Measurements from ENCODE around the gene MRPL14.
"Not testable (repeated sequence)": the region's sequence is repeated elsewhere in the genome, so short reads cannot be mapped to it uniquely, and the experiment has no call there.

MRPL14 gene

DNA sequence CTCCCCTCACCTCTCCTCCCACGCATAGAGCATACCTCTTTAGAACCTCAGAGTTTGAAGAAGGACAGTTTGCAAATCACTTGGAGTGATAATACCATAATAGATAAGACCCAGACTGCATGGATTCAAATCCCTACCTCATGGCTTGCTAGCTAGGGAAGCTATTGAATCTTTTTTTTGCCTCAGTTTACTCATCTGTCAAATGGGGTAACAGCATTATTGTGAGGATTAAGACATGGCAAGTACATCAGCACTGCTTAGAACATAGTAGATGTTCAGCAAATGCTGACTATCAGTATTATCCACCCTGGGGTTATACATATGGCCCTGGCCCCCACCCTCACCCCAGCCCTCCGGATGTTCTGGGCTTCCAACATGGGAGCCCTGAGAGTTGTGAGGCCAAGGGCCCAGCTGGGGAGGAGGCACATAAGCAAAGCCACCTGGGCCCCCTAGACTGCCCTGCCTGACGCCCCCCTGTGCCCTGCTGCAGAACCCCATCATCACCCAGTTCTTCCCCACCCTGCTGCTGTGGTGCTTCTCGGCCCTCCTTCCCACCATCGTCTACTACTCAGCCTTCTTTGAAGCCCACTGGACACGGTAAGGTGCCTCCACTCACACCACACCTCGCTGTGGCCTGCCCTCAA, 22.2 kb upstream of the MRPL14 start:
- DNase-seq = no peak

DNA sequence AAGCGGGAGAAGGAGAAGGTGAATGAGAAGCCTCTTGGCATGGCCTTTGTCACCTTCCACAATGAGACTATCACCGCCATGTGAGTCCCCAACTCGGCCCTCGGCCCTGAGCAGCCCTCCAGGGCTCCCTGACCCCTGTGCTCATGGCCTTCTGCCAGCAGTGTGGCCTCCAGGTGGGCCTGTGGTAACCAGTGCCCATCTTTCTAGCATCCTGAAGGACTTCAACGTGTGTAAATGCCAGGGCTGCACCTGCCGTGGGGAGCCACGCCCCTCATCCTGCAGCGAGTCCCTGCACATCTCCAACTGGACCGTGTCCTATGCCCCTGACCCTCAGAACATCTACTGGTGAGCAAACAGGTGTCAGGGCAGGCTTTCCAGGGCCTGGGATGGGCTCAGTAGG, 21.1 kb upstream of the MRPL14 start:
- no peak for DNase-seq

DNA sequence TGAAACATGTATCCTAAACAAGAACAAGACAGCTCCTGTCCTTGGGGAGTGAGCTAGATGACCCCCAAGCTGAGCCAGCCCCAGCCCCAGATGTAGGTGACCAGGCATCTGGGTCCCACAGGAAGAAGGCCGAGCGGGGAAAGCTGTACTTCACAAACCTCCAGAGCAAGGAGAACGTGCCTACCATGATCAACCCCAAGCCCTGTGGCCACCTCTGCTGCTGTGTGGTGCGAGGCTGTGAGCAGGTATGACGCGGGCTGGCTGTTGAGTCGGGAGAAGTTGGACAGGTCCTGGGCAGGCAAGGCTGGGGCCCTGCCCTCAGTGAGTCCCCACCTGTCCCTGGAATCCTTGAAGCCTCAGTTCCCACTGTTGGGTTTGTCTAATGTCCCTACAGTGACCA, 20.0 kb upstream of the MRPL14 start:
- no peak for DNase-seq

DNA sequence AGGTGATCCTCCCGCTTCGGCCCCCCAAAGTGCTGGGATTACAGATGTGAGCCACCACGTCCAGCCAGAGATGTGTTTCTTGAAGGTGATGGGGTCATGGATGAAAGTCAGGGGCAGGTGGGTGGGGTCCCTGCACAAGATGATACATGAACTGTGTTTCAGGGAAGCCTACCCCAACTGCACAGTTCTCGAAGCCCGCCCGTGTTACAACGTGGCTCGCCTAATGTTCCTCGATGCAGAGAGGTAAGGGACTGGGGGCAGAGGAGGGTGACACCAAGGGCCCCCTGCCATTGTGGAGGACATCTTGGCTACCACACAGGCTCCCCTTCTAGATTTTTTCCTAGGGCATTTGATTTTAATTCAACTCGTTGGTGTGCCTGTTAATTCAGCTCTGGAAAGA, 19.4 kb upstream of the MRPL14 start:
- DNase-seq = no peak

DNA sequence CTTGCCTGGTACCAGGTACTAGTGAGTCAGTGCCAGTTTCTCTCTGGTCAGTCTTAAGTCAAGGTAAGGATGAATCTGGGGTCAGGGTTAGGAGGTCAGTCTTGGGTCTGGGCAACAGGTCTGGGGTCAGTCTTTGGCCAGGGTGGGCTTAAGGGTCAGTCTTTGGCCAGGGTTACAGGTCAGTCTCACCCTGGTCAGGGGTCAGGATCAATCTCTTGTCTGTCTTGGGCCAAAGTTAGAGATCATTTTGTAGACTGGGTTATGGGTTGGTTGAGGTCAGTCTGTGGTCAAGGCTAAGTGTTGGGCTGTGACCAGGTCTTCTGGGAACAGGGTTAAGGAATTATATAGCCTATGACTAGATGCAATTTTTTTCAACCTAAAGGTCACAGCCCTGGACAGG, 18.6 kb upstream of the MRPL14 start:
- no peak for DNase-seq

DNA sequence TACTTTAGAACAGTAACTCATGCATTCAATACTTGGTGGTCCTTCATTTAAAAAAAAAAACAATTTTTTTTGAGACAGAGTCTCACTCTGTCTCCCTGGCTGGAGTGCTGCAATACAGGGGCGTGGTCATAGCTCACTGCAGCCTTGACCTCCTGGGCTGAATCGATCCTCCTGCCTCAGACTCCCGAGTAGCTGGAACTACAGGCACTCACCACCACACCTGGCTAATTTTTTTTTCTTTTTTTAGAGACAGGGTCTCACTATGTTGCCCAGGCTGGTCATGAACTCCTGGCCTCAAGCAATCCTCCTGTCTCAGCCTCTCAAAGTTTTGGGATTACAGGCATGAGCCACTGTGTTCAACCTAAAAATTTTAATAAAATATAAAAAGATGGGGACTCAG, 17.3 kb upstream of the MRPL14 start:
- DNase-seq = not testable (repeated sequence)

DNA sequence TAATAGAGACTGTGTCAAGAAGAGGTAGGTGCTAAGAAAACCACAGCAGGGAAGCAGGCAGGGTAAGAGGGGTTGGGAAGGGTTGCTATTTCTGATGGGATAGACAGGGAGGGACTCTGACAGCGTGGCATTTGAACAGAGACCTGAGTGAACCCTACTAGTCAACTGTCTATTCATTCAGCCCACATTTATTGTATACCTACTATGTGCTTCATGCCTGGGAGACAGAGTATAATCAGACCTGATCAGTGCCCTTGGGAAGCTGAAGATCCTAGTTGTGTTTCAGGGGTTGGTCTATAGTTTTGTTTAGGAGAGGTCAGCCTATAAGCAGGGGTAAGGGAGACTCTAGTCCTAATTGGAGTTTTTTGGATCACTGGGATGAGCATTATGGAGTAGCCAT, 16.5 kb upstream of the MRPL14 start:
- no peak for DNase-seq

DNA sequence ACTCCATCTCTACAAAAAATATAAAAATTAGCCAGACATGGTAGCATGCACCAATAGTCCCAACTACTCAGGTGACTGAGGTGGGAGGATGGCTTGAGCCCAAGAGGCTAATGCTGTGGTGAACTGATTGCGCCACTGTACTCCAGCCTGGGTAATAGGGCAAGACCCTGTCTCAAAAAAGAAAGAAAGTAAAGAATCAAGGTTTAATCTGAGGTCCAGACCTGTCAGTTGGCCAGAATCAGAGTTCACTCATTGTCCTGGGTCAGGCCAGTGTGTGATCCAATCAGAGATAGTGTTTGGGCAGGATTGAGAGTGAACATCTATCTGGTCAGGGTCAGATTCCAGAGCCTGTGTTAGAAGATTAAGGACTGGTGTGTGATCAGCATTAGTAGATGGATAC, 15.6 kb upstream of the MRPL14 start:
- no peak for DNase-seq

DNA sequence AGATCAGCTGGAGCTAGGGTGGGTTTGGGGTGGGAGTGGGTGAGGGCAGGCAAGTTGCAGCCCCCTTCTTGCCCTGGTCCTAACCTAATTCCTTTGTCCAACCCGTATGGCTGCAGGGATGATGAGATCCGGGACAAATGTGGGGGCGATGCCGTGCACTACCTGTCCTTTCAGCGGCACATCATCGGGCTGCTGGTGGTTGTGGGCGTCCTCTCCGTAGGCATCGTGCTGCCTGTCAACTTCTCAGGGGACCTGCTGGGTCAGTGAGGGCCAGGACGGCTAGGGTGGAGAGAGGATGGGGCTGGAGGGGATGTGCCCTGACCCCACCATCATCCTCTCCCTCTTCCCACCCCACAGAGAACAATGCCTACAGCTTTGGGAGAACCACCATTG, 12.1 kb upstream of the MRPL14 start:
- no peak for DNase-seq

DNA sequence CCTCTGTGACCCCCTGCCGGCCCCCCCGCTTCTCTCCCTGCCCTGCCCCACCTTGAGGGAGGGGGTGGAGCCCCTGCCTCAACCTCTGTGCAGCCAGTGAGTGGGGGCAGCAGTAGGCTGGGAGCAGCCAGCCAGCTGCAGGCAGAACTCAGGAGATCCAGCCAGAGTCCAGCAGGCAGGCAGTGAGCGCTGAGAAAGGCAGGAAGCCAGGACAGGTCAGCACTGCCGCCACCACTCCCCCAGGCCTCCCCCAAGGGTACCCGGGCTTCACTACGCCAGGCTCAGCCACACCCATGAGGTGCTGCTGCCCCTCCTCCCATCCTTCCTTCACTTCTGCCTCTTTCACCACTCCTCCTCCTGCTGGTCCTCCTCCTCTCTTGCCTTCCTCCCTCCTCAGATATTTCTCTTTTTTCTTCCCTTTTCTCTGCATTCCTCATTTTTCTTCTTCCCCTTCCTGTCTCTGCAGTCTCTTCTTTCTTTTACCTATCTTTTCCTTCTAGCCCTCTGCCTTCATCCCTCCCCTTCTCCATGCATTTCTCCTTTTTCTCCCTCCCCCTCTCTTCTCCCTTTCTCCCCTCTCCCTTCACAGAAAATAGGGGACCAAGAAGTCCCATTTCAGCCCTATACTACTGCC, 11.6 kb upstream of the MRPL14 start:
- no peak for DNase-seq

DNA sequence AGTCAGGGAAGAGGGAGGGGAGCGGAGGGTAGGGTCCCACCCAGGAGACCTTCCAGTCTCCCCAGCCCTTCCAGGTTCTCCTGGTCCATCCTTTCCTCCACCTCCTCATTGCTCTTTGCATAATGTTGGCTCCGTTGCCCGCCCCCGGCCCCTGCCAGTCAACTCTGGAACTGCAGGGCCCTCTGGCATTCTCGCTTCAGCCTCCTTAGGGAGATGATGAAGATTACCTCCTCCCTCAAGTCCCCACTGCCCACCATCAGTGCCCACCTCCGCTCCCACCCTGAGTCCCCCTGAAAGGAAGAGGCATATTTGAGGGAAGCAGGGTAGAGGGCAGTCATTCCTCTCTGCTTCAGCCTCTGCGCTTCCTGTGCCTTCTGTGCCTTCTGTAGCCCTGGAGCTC, 8.6 kb upstream of the MRPL14 start:
- no peak for DNase-seq

DNA sequence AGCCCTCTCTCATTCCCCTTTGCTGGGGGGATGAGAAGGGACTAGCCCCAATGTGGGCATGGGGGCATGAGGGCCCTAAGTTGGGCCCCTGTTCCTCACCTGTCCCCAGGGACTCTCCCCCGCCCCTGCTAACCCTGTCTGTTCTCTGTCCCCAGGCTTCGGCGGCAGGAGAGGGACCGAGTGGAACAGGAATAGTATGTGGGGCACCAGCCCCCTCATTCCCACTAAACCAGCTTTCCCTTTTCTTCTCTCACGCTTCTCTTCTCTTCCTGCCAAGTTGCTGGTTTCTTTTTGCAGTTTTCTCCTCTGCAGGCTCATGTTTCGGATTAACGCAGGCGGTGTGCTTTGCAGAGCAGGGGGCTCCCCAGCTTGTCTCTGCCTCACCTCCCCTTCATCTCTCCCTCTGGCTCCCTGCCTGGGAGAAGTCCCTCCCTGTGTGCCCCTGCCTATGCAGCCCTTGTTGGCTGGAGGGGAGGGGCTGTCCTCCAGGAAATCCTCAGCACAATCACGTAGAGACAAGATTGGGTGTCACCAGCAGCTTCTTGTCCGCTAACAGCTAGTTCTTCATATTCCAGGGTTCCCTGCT, 8.0 kb upstream of the MRPL14 start:
- DNase-seq = no peak

DNA sequence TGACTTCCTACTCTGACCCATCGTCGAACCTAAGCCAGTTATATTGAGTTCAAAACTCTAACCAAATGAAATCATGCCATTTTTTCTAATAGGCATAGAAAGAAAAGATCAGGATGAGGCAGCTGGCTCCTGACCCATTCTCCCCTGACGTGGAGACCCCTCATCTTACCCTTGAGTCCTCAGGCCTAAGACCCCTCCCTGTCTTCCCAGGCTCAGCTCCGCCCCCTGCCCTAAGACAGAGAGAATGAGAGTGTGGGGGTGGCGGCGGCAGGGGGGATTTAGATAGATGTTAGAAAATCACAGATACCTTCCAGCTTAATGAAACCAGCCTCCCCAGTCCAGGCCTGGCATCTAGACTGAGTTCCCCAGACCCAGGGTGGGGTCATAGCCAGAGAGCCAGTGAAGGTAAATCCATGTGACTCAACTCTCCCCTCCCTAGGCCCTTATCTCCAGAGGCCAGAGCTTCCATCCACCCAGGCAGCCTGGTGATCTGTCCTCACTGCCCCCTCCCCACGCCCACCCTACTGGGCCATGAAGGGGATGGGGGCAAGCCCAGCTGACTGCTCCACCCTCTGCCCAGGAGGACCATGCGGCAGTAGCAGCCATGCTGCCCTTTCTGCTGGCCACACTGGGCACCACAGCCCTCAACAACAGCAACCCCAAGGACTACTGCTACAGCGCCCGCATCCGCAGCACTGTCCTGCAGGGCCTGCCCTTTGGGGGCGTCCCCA, 6.9 kb upstream of the MRPL14 start:
- no peak for DNase-seq

DNA sequence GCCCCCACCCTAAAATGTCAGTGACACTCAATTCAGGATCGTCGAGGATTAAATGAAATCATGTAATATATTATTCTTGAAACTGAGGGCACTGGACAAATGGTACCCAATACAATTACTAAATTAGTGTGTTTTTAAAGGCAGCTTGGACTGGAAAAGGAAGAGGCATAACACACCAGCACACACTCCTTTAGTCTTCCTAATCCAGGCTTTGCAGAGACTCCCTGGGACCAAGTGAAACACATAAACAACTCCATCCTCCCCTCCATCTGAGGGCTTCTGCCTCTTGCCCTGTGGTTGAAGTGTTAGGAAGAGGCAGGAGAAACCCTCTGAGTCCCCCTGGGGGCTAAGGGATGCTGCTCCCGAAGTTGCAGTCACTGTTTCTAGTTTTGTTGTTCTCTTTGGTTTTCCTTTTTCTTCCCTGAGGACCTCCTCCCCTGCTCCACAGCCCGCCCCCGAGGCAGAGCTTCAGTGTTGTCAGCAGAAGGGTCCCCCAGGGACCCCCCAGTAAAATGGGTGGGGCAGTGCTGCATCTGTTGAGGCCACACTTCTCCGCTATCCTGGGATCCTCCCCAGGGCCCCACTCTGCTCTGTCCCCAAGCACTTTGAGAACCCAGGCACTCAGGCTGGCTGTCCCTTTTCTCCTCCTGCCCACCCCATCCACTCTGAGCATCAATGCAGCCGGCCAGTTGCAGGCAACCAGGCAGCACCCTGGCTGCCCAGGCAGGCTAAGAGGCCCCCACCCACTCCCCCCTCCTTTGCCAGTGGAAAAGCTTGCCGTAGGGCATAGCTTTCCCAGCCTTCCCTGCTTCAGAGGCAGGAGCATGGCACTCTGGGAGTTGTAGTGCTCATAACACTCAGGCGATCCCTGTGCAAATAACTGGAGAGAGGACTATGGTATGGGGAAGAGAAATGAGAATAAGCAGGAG, 6.0 kb upstream of the MRPL14 start:
- DNase-seq = no peak

DNA sequence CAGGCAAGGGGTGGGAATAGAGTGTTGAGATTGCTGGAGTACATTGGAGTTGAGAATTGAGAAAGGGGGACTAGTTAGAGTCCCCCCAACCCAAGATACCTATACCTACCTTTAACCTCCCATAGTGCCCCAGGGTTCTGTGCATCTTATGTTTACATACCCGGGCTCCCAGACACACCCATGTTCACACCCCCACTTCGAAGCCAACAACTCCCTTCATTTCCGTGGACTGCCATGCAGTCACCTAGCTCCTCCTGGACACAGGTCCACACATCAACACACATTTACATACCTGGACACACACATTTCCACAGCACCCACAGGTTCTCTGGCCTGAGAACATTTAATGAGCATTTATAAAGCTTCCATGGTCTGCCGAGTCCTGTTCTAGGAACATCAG, 5.2 kb upstream of the MRPL14 start:
- no peak for DNase-seq

DNA sequence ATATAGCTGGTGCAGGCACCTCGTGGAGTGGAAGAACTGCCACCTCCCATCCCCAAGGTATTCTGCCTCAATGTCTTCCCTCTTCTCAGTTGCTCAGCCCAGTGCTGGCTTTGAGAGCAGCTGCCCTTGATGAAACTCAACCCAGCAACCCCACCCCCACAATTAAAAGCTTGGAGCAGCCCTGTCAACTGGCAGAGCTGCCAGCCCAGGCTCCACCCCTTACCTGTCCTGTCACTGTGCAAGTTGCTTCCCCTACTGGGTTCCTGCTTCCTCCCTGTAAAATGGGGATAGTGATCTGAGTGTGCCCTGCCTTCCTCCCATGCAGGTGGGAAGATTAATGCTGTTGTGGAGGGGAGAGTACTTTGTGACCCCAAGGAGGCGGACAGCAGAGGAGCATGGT, 4.6 kb upstream of the MRPL14 start:
- no peak for DNase-seq

DNA sequence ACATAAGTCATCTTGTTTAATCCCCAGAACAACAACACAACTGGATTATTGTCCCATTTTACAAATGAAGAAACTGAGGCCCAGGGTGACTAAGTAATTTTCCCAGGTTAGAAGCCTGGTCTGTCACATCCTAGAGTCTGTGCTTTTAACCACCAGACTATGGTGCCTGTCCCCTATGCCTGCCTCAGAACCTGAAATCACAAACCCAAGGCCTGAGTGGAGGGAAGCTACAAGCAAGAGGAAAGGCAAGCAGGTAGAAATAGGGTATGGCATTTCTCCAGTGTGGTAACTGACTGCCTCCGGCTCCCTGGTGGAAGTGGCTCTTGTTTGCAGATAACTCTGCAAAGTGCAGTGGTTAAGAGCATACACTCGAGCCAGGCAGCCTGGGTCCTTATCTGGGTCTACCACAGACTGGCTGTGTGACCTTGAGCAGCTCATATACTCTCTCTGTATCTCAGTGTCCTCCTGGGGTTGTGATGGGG, 2.6 kb upstream of the MRPL14 start:
- DNase-seq = no peak

DNA sequence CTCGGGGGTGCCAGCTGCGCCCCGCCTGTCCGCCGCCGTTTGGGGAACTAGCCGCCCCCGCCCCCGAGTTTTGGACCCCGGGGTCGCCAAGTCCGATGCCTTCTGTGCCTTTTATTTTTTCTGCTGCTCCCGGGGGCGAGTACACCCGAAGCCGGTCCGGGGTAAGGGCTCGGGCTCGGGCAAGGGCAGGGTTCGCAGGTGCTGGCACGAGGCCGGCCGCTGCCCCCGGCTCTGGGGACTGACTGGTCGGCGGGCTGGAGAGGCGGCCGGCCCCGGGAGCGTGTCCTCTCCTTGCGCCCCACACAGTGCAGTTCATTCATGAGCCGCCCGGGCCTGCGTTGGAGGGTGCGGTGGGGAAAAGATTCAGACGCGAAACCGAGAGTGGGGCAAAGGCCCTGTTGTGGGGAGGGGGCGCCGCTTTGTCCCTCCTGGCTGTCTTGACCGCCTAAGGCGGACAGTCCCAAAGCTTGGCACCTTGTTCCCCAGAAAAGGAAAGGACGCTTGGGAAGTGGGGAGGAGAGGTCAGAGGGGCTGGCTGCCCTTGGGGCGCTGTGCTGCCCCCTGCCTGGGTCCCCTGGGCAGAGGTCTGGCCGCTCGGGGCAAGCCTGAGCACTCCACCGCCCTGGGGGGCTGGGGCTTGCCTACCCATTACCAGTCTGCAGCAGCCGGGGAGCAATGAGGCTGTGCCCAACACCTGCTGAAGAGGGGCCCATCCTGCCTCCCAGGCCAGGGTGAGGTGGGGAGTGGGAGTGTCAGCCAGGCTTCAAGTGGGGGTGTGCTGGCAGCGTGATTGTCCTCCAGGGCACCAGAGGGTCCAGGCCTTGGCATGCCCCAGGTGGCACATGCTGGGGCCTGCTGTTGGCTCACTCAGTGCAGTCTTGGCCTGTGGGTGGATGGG, 1.0 kb upstream of the MRPL14 start:
- peak; percentile 36 for DNase-seq

DNA sequence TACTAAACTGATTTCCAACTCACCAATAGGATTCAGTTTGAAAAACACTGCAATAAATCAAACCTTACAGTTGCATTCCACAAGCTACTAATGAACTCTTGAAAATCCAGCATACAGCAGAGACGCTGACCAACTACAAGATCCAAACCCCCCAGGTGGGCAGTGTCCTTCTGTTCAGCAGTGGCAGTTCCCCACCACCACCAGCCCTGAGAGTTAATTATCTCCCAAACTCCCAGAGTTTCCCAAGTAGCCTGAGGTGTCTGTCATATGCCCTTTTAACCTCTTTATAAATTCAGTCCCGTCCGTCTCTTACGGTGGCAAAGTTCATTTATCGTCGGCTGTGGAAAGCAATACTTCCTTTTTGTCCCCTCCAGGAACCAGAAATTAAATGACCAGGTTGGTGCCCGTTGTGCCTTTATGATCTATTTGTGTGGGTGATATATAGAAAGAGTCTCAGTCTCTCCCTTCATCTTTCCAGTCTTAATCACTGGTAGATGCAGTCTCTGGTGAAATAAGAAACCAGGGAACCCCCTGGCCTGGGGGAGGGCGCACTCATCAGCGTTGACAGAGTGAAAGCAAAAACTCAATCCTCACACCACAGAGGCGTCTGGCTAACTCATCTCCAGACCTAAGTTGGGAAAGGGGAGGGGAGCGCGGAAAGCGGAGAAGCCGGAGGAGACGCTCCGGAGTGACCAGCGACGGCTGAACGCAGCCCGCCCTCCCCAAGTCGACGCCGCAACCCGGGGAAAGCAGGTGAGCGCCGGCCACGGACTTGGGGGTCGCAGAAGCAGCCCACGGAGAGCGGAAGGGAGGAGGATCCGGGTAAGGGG, 717 bp downstream of the MRPL14 start:
- DNase-seq = peak; percentile 72

DNA sequence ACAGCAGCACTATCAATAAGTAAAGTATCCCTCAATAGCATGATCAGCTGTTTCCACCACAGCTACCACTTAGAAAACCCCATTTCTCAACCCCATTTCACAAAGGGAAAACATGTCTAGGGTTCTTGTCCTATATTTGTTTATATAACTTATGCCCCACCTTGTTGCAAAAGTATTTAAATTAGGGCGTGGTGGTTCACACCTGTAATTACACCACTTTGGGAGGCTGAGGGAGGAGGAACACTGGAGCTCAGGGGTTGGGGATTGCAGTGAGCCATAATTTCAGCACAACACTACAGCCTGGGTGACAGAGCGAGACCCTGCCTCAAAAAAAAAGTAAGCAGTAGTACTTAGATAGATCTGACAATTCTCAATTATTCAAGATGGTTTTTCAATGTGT, 3.7 kb downstream of the MRPL14 start:
- no peak for DNase-seq

DNA sequence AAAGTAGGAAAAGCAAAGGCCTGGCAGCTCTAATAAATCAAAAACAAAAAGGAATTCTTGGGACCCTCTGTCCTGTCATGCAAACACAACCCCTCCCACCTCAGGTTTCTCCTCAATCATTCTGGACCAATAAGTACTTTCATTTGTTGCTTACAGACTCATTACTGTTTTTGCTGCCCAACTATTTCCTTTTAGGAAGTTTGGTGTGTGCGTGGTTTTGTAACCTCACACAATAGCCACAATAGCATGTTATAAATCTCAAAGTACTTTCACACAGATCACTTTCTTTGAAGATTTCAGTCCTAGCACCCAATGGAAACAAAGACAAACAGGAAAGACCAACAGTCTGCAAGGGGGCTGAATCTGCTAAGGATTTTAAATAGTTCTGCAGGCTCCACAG, 4.5 kb downstream of the MRPL14 start:
- DNase-seq = no peak
